ENCODE results near the gene CENPS. TPM values are rescaled to one million over a fixed set of nuclear protein-coding genes. Genes with fewer than 3 reads are reported as not detected.

Gene CENPS
- total and polyA plus RNA-seq, 2 of the 8 experiments (the other 6 are each of a cell fraction or from before 2014, with no cell fraction given), result 7.8 to 20.3 TPM

- Histone ChIP-seq H3K27me3 (replicated peaks in 1 of 4; ENCODE audit: control insufficient read depth in 3 of 4, extremely low read depth in 1 of 4, insufficient read depth in 3 of 4, low read length in 3 of 4) (no peaks in the 10 kb centered on the region), H3K4ac (replicated peaks; ENCODE audit: insufficient read length, low read depth, low read length) (no peak overlapping the region), H3K9me3 (ENCODE audit: insufficient read depth in 2 of 2, low read depth in 1 of 2, low read length in 1 of 2) (no peaks in the 10 kb centered on the region), H4K20me1 (replicated peaks in 1 of 2; ENCODE audit: control insufficient read depth in 1 of 2, insufficient read depth in 2 of 2, low read length in 2 of 2) (peaks cover 3 to 6% of the 10 kb centered on the region in 2 experiments), H2AFZ (ENCODE audit: low read length) (no peak overlapping the region), H2BK20ac (ENCODE audit: low read length) (no peak overlapping the region), H3K56ac (replicated peaks; ENCODE audit: insufficient read length, low read depth, low read length) (no peak overlapping the region), H2BK5ac (ENCODE audit: low read depth, low read length) (no peak overlapping the region), H3K9ac (replicated peaks in 1 of 4; ENCODE audit: extremely low read depth in 1 of 4, low read depth in 3 of 4, low read length in 3 of 4) (no peak overlapping the region), H3K4me1 (replicated peaks in 1 of 4; ENCODE audit: control insufficient read depth in 3 of 4, insufficient read depth in 4 of 4, low read length in 3 of 4) (peaks cover 0 to 7% (median 5%) of the 10 kb centered on the region in 4 experiments; a peak in 5 of 7 replicates), H3K4me2 (ENCODE audit: insufficient read depth in 1 of 2, low read depth in 2 of 2, low read length in 2 of 2) (no peak overlapping the region), H3K79me2 (ENCODE audit: control insufficient read depth in 1 of 2, insufficient read depth in 2 of 2, low read length in 2 of 2) (peaks cover 10 to 26% of the 10 kb centered on the region in 2 experiments), H3K23me2 (ENCODE audit: low read depth, low read length) (peaks cover 9% of the 10 kb centered on the region; the same call in 1 of the 2 replicates), H3K14ac (ENCODE audit: insufficient read length) (no peak overlapping the region), H3K27ac (ENCODE audit: low read depth, low read length) (no peak overlapping the region), H3K36me3 (ENCODE audit: control insufficient read depth in 2 of 4, insufficient read depth in 4 of 4, low read length in 3 of 4) (peaks cover 16 to 52% (median 38%) of the 10 kb centered on the region in 4 experiments), H3K18ac (ENCODE audit: extremely low read depth, low read length) (no peak overlapping the region), H2BK12ac (ENCODE audit: low read depth, low read length) (no peak overlapping the region), H3K4me3 (ENCODE audit: extremely low read depth in 1 of 4, insufficient read depth in 2 of 4, low read depth in 3 of 4, low read length in 4 of 4) (no peak overlapping the region), H2BK15ac (ENCODE audit: low read length) (no peak overlapping the region), H4K5ac (ENCODE audit: insufficient read length, low read depth, low read length) (no peak overlapping the region), H2BK120ac (replicated peaks; ENCODE audit: low read depth, low read length) (no peak overlapping the region), H3K23ac (ENCODE audit: insufficient read length) (no peak overlapping the region), H4K8ac (ENCODE audit: extremely low read depth, insufficient read depth, low read length) (no peak overlapping the region), H4K91ac (replicated peaks; ENCODE audit: insufficient read length, low read length) (no peak overlapping the region), H2AK5ac (ENCODE audit: low read depth, low read length) (no peak overlapping the region), H3K79me1 (ENCODE audit: low read depth, low read length) (no peaks in the 10 kb centered on the region; the same call in 1 of the 2 replicates)
- DNase-seq (ENCODE audit: low read depth in 1 of 2, low spot score in 2 of 2) (no peak), FAIRE-seq (no peak)
- ChIA-PET CTCF (ENCODE audit: partially characterized antibody) (interaction anchor here (1.6 to 2.8 kb wide), 3 partner anchors 23 to 29 kb away, joined by 5 to 22 read pairs (median 18); partner anchors contain the start of gene CENPS), POLR2A (ENCODE audit: partially characterized antibody) (interaction anchor here (0.8 to 6.5 kb wide), 6 partner anchors 14 to 30 kb away, joined by 3 to 72 read pairs (median 4); partner anchors contain the start of gene CENPS)
- 96% methylated on average over 1 of the region's 1 CpG; no CpG with 5 or more reads in 1 of the 2 experiments for WGBS, 2 experiments (ENCODE audit: extremely low coverage in 1 of 2, insufficient coverage in 1 of 2, insufficient read length in 1 of 2, insufficient replicate concordance in 2 of 2, low coverage in 1 of 2, low lambda C conversion rate in 2 of 2, missing lambda C conversion rate in 1 of 2)
- TF ChIP-seq POU5F1 (IDR thresholded peaks at IDR 0.05; ENCODE audit: low read depth, low read length) (no peak), SIX5 (IDR thresholded peaks at IDR 0.05; ENCODE audit: low read depth, low read length) (no peak), SP4 (IDR thresholded peaks at IDR 0.05; ENCODE audit: low read length) (no peak), RFX5 (IDR thresholded peaks at IDR 0.05; ENCODE audit: borderline replicate concordance, low read depth, low read length) (no peak), YY1 (IDR thresholded peaks at IDR 0.05; ENCODE audit: low read depth, low read length) (no peak), SUZ12 (IDR thresholded peaks at IDR 0.05; ENCODE audit: low read length) (no peak)
- TF ChIP-seq, protein P1, sequence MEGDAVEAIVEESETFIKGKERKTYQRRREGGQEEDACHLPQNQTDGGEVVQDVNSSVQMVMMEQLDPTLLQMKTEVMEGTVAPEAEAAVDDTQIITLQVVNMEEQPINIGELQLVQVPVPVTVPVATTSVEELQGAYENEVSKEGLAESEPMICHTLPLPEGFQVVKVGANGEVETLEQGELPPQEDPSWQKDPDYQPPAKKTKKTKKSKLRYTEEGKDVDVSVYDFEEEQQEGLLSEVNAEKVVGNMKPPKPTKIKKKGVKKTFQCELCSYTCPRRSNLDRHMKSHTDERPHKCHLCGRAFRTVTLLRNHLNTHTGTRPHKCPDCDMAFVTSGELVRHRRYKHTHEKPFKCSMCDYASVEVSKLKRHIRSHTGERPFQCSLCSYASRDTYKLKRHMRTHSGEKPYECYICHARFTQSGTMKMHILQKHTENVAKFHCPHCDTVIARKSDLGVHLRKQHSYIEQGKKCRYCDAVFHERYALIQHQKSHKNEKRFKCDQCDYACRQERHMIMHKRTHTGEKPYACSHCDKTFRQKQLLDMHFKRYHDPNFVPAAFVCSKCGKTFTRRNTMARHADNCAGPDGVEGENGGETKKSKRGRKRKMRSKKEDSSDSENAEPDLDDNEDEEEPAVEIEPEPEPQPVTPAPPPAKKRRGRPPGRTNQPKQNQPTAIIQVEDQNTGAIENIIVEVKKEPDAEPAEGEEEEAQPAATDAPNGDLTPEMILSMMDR (IDR thresholded peaks at IDR 0.05; ENCODE audit: control extremely low read depth in 1 of 3, insufficient read depth in 1 of 3, low read depth in 1 of 3, low read length in 3 of 3), result no peak
Measured at GRCh38 chr1:10401281-10401680, 29.0 kb upstream of the CENPS start.

Data from H1 (cell line).